Inferior parietal cortex (tissue), 1 donor: ENCODE data around the gene CLDN34.
A peak's percentile ranks its signal among the peaks of the same experiment; 100 is the strongest.

ENCODE experiments used
- DNase-seq: peaks from one replicate; pipeline ENCODE4 v3.0.0-alpha.2; 2016; ENCODE audit errors: extremely low spot score

CLDN34 gene

GRCh38 chrX:9966775-9967408, at the start of gene CLDN34:
TSS of gene CLDN34 (plus strand) at chrX:9967358. CDS start at chrX:9967358, 0 bp downstream.
- no peak for DNase-seq

DNA sequence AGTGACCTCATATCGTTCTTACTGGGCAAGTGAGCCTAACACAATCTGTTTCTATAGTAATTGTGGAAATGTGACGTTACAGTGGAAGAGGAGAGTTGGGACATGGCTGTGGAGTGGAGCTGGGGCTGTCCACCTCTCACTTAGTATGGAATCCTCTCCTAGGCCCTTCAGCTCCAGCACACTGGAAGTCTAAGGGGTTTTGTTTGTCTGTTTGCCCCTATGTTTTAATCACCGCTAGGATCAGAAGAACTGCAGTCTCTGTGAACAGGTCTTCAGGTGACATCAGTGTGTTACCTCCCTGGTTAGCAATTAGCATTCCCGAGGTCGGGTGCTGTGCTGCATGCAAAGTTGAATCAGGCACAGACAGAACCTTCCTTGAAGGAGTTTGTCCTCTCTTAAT, 49.3 kb upstream of the CLDN34 start:
- DNase-seq = no peak

- DNase-seq = no peak
Observed at GRCh38 chrX:9919632-9920172, 47.5 kb upstream of the CLDN34 start.

DNA sequence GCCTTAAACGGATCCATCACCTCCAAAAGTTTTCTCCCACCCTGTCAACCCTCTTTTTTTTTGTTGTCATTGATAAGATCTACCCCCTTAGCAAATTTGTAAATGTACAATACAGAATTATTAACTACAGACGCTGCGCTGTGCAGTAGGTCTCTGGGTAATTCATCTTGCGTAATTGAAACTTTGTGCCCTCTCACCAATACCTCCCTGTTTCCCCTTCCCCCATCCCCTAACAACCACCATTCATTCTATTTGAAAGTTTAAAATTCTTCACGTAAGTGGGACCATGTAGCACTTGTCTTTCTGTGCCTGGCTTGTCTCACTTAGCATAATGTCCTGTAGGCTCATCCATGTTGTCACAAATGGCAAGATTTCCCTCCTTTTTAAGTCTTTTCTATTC, 45.8 kb upstream of the CLDN34 start:
- no peak for DNase-seq

DNA sequence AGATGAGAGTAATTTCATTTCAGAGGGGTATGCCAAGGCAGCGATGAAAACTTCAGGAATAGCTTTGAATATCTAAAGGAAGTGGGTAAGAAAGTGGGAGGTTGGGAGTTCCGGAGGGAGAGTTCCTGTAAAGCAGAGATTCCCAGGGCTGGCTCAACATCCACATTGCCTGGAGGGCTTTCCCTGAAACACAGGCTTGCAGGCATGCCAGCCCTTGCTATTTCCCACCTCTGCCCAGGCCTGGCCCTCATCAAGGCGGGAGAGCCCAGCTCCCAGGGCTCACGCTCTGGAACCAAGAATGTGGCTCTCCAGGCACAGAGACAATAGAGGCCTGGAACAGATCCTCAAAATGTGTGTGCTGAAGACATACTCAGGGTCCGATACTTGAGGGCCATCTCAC, 43.8 kb upstream of the CLDN34 start:
- no peak for DNase-seq

DNA sequence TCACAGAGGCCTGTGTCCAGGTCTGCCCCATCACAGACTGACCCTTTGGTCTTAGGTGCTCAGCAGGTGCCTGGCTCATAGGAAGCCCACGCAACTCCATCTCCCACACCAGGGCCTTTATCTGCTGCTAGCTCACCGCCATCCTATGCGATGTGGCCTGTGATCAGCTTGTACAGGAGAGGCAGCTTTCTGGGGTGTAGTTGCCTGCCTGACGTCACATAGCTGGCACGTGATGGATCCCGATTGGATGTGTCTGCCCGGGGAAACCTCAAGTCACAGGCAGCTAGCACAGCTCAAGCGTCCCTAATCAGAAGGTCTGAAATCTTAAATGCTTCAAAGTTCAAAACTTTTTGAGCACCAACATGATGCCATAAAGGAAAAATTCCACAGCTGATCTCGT, 41.2 kb upstream of the CLDN34 start:
- no peak for DNase-seq

DNA sequence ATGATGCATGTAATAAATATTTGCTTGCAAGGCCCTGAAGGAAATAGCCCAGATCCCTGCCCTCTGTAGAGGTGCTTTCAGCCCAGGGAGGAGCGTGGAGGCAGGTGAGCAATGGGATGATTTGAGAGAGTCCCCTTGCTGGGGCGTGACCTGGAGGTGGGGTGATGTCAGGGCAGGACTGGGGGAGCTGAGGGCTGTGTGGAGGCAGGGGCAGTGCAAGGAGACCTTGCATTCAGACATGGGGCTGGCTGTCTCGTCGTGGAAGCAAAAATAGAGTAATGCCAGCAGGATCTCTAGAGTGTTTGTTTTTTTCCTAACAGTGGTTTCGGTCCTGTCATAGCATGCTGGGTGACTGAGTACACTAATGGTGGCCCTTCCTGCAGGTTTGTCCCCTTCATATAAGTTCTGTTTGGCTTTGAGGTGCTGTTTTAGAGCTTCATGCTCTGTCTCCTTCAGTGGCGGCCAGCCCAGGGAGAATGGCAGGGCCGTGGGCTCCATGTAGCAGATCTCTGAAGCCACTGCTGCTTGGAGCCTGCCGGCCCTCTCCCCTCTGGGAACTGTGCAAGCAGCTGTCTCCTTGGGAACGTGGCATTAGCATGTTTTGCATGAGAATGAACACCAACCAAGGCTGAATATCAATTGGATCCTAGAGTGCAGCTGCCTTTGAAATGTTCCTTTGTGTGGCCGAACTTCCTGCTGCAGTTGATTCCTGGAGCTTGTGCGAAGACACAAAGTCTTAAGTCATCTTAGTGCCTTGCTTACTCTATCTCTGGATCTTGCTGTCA, 39.3 kb upstream of the CLDN34 start:
- DNase-seq = no peak

GRCh38 chrX:9935436-9935835, 31.7 kb upstream of the CLDN34 start:
- no peak for DNase-seq

DNA sequence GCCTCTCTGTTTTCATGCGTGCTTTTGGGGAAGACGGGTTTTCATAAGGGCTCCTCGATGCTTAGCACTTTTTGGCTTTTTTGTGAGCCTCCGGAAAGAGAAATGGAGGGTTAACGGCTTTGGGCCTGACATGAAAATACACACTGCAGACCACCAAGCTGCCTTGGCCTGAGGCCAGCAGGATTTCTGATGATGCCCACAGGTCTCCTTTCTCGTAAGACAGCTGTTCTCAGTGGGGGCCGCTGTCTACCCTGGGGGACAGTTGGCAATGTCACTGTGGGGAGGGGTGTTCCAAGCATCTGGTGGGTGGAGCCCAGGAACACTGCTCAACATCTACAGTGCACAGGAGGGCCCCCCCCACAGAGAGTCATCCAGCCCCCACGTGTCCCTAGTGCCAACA, 29.4 kb upstream of the CLDN34 start:
- DNase-seq = no peak

- no peak for DNase-seq
Observed at GRCh38 chrX:9938516-9938915, 28.6 kb upstream of the CLDN34 start.

DNA sequence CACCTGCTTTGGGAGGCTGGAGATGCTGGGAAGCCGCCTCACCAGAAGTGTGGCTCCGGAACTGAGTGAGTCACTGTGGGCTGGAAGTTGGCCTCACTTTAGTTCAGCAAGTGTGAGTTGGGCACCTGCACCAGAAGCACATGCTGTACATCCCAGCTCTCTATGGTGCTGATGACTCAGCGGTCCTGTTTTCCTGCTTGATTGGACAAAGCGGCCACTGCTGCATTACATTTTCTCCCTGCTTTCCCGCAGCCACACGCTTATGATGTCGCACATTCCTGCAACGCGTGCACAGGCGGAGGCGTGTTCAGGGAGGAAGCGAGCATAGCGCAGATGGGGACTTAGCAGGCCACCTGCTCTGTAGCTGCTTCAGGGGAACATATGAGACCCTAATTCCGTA, 26.7 kb upstream of the CLDN34 start:
- DNase-seq = no peak

- DNase-seq = no peak
Observed at GRCh38 chrX:9942086-9942485, 25.1 kb upstream of the CLDN34 start.

- DNase-seq = no peak
Observed at GRCh38 chrX:9943420-9943819, 23.7 kb upstream of the CLDN34 start.

GRCh38 chrX:9947131-9947794, 19.9 kb upstream of the CLDN34 start:
- DNase-seq = no peak

DNA sequence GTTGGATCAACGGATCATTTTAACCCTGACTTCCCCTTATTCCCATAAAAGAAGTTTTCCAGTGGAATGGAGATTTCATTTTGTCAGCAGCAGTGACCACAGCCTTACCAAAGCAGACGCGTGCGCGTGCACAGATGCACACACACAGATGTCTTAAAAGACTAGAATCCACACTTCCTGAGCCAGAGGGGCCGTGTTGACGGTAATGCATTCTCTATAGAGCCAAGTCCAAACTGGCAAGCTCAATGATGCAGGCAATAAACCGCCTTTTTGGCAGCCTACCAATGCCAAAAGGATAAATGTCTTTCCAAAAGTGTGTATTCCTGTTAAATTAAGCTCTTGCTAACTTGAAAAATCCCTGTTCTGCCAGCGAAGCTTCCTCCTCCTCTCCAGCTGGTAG, 18.8 kb upstream of the CLDN34 start:
- peak; percentile 40 for DNase-seq

DNA sequence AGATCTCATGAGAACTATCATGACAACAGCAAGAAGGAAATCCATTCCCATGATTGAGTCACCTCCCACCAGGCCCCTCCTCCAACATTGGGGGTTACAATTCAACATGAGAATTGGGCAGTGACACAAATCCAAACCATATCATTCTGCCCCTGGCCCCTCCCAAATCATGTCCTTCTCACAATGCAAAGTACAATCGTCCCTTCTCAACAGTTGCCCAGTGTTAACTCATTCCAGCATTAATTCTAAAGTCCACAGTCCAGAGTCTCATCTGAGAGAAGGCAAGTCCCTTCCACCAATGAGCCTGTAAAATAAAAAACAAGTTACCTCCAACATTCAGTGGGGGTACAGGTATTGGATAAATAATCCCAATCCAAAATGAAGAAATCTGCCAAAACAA, 14.9 kb upstream of the CLDN34 start:
- no peak for DNase-seq

GRCh38 chrX:9953396-9953795, 13.8 kb upstream of the CLDN34 start:
- no peak for DNase-seq

- DNase-seq = no peak
Observed at GRCh38 chrX:9955506-9955905, 11.7 kb upstream of the CLDN34 start.

- no peak for DNase-seq
Observed at GRCh38 chrX:9957743-9958142, 9.4 kb upstream of the CLDN34 start.

- DNase-seq = no peak
Observed at GRCh38 chrX:9958183-9958582, 9.0 kb upstream of the CLDN34 start.

- DNase-seq = no peak
Observed at GRCh38 chrX:9961750-9962149, 5.4 kb upstream of the CLDN34 start.

DNA sequence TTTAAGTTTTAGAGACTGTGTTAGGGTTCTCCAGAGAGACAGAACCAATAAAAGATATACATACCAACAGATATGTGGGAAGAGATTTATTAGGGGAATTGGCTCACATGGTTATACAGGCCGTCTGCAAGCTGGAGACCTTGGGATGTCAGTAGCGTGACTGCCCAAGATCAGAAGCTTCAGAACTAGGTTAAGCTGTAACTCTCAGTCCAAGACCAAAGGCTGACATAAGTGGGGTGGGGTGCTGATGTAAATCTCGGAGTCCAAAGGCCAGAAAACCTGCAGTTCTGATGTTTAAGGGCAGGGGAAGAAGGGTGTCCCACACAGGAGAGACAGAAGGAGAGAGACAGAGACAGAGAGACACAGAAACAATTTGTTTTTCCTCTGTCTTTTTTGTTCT, 10.5 kb downstream of the CLDN34 start:
- no peak for DNase-seq

DNA sequence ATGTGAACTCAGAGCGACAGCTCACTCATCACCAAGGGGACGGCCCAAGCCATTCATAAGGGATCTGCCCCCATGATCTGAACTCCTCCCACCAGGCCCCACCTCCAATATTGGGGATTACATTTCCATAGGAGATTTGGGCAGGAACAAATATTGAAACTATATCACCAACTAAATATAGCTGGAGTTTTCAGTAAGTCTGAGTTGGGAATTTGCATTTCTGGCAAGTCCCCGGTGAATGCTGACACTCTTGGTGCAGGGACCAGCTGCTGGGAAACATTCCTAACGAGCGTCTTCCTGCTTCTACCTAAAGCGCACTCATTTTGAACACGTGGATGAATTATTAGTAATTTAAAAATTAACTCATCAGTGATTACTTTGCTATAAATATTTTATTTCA, 13.2 kb downstream of the CLDN34 start:
- no peak for DNase-seq
